ENCODE results near the gene NBAS.

- no peak for TF ChIP-seq POLR2AphosphoS5 (IDR thresholded peaks at IDR 0.05; ENCODE audit: low read depth, low read length)
- TF ChIP-seq TCF7L2 (IDR thresholded peaks at IDR 0.05; ENCODE audit: low read depth, low read length), result no peak
- TF ChIP-seq CTCF (IDR thresholded peaks at IDR 0.05), result no peak
- TF ChIP-seq REST (IDR thresholded peaks at IDR 0.05; ENCODE audit: insufficient read depth in 1 of 2, low read depth in 2 of 2, low read length in 1 of 2), result no peak
- no peak for TF ChIP-seq SIN3A (IDR thresholded peaks at IDR 0.05; ENCODE audit: borderline replicate concordance, insufficient read depth, low read depth, low read length)
Measured at GRCh38 chr2:15485949-15486348, 75.2 kb downstream of the NBAS start.

Data from Panc1 (cell line).